ENCODE measurements around the gene ZGPAT. TPM values are rescaled to one million over a fixed set of nuclear protein-coding genes. Genes with fewer than 3 reads are reported as not detected.

ZGPAT gene
- total RNA-seq, 1 experiment from 2014 or later: 48.4 TPM

GRCh38 chr20:63751471-63752271, 43.8 kb downstream of the ZGPAT start:
- TF ChIP-seq CTCF (IDR thresholded peaks at IDR 0.05; ENCODE audit: unreplicated experiment): no peak
- intact Hi-C loops (cut with micrococcal nuclease; ENCODE audit: unreplicated experiment): no loop called here
- no TSS peak for BruUV-seq (replicated peaks)
- H3K9me3 Mint-ChIP-seq (ENCODE audit: low read depth, unreplicated experiment): no peaks in the 10 kb centered on the region
- CTCF ChIA-PET: no interaction called here
- peaks cover 14% of the 10 kb centered on the region for H3K27me3 Mint-ChIP-seq (ENCODE audit: unreplicated experiment)
- H3K27ac Mint-ChIP-seq (ENCODE audit: unreplicated experiment): peak overlapping the region; percentile 46
- H3K4me3 Mint-ChIP-seq (ENCODE audit: low read depth, unreplicated experiment): no peak overlapping the region
- no peak for DNase-seq
- no peaks in the 10 kb centered on the region for H3K4me1 Mint-ChIP-seq (ENCODE audit: low read depth, unreplicated experiment)
- peaks cover 9% of the 10 kb centered on the region for H3K36me3 Mint-ChIP-seq (ENCODE audit: insufficient read depth, unreplicated experiment)

GRCh38 chr20:63752411-63753101, 44.7 kb downstream of the ZGPAT start:
- DNase-seq: no peak
- Mint-ChIP-seq H3K4me1 (ENCODE audit: low read depth, unreplicated experiment) (no peaks in the 10 kb centered on the region), H3K4me3 (ENCODE audit: low read depth, unreplicated experiment) (no peak overlapping the region), H3K36me3 (ENCODE audit: insufficient read depth, unreplicated experiment) (peaks cover 9% of the 10 kb centered on the region), H3K27me3 (ENCODE audit: unreplicated experiment) (peaks cover 22% of the 10 kb centered on the region), H3K9me3 (ENCODE audit: low read depth, unreplicated experiment) (no peaks in the 10 kb centered on the region), H3K27ac (ENCODE audit: unreplicated experiment) (peak overlapping the region; percentile 46)
- TF ChIP-seq CTCF (IDR thresholded peaks at IDR 0.05; ENCODE audit: unreplicated experiment): peak; percentile 35
- CTCF ChIA-PET: no interaction called here
- intact Hi-C loops (cut with micrococcal nuclease; ENCODE audit: unreplicated experiment): no loop called here
- no TSS peak for BruUV-seq (replicated peaks)

GRCh38 chr20:63753381-63753780, 45.5 kb downstream of the ZGPAT start:
- no peak for TF ChIP-seq CTCF (IDR thresholded peaks at IDR 0.05; ENCODE audit: unreplicated experiment)
- Mint-ChIP-seq H3K27me3 (ENCODE audit: unreplicated experiment) (peaks cover 31% of the 10 kb centered on the region), H3K27ac (ENCODE audit: unreplicated experiment) (no peak overlapping the region), H3K9me3 (ENCODE audit: low read depth, unreplicated experiment) (no peaks in the 10 kb centered on the region), H3K36me3 (ENCODE audit: insufficient read depth, unreplicated experiment) (peaks cover 9% of the 10 kb centered on the region), H3K4me3 (ENCODE audit: low read depth, unreplicated experiment) (no peak overlapping the region), H3K4me1 (ENCODE audit: low read depth, unreplicated experiment) (no peaks in the 10 kb centered on the region)
- no peak for DNase-seq
- CTCF ChIA-PET: no interaction called here
- intact Hi-C loops (cut with micrococcal nuclease; ENCODE audit: unreplicated experiment): no loop called here
- BruUV-seq (replicated peaks): no TSS peak

- CTCF ChIA-PET: no interaction called here
- intact Hi-C loops (cut with micrococcal nuclease; ENCODE audit: unreplicated experiment): no loop called here
- H3K4me1 Mint-ChIP-seq (ENCODE audit: low read depth, unreplicated experiment): no peaks in the 10 kb centered on the region
- H3K4me3 Mint-ChIP-seq (ENCODE audit: low read depth, unreplicated experiment): no peak overlapping the region
- TF ChIP-seq CTCF (IDR thresholded peaks at IDR 0.05; ENCODE audit: unreplicated experiment): no peak
- H3K27me3 Mint-ChIP-seq (ENCODE audit: unreplicated experiment): peaks cover 37% of the 10 kb centered on the region
- BruUV-seq (replicated peaks): no TSS peak
- DNase-seq: no peak
- no peaks in the 10 kb centered on the region for H3K9me3 Mint-ChIP-seq (ENCODE audit: low read depth, unreplicated experiment)
- H3K27ac Mint-ChIP-seq (ENCODE audit: unreplicated experiment): no peak overlapping the region
- peaks cover 5% of the 10 kb centered on the region for H3K36me3 Mint-ChIP-seq (ENCODE audit: insufficient read depth, unreplicated experiment)
Observed at GRCh38 chr20:63754008-63754407, 46.2 kb downstream of the ZGPAT start.
